Stimulated activated CD8-positive, alpha-beta memory T cell treated with anti-CD3 and anti-CD28 coated beads, Interleukin-15, amount 100 ng/mL, for 4 hours (primary cell): Measurements from ENCODE around the gene RHBDD3.

Source experiments
- DNase-seq, 2 donors: peaks; one replicate each; pipeline ENCODE4 v3.0.0-alpha.2; 2020; ENCODE audit warnings: low read depth in 2 of 2

RHBDD3 gene

DNA sequence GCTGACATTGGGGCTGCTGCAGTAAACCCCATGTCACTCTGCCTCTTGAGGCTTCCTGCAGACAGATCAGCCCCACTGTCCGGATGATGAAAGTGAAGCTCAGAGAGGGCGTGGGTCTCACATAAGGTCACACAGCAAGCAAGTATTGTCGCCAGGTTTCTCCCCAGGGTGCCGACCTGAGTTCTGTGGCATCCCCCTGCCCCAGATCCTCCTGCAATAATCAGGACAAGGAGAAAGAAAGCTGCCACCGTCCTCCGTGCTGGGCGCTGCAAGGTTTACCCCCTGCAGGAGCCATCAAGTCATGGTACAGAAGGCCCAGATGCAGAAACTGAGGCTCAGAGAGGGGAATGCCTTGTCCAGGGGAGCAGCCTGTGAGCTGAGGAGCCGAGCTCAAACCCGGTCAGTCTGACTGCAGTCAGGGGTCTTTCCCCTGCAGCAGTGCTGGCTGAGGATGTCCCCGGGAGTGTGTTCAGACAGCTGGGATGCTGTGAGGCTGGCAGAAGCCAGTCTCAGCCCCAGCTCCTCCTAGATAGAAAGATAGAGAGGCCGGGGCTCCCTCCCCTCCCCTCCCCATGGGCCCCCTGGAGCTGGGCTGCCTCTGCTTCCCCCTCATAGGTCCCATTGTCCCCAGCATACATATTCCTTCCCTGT, 48.9 kb downstream of the RHBDD3 start:
- no peak for DNase-seq

DNA sequence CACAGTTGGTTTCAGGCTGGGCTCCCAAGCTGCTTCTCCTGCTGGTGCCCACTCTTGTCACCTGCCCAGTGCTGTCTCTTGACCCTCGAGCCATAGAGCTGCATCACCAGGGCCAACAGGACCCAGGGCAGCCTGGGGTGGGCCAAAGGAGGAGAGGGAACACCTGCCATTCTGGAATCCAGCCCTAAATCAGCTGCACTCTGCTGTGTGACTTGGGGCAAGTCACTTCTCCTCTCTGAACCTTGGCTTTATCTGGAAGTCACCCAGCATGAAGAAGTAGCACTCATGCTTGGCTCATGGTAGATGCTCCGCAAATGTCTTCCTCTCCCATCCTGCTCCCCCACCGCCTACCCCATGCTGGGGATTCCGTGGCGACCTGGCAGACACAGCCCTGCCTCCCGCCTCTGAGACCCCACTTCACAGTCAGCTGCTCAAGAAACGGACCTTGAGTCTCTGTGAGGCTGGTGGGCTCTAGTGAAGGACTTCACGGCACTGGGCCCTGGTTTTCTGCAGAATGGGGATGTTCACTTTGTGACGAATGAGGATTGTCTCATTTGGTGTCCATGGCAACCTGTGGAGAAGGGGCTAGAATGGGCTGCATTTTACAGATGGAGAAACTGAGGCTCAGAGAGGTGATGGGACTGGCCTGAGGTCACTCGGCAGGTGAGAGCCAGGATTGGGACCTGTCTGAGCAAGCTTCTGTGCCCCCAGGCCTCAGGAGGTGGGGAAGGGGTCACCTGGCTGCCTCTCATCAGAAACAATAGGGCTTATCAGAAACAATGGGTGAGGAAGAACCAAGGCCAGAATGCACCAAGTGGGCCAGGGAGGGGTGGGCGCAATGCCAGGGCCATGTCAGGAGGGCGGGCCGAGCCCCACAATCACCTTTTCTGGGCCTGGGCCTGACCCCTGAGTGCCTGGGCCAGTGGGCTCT, 49.7 kb downstream of the RHBDD3 start:
- no peak for DNase-seq

DNA sequence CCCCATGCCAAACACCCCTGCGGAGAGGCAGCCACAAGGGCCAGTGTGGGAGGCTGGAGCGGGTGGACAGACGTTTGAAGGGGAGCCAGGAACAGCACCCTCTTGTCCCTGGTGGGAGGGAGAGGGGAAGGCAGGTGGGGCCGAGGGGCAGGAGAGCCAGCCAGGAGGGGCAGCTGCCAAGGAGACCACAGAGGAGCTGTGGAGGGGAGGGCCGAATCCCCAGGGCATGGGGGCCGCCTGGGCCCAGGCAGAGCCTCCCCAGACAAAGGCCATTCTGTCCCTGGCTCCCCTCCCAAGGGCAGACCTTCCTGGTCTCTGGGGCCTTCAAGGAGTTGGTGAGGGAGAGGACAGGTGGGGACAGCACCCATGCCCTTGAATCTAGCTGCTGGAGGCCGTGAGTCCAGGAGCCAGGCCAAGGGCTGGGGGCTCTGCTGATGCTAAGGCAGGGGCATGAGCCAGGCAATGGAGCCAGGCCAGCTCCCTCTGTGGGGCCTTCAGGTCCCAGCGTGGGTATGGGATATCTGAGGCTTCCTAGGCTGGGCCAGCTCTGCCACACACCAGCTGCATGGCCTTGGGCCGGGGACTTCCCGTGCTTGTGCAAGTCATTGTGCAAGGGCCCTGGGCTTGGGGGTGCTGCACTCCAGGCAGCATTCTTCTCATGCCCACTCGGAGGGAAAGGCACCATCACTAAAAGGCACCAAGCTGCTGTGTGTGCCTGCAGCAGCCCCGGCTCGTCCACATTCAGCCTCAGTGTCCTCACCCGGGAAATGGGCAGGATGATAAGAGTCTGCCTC, 50.7 kb downstream of the RHBDD3 start:
- no peak for DNase-seq

DNA sequence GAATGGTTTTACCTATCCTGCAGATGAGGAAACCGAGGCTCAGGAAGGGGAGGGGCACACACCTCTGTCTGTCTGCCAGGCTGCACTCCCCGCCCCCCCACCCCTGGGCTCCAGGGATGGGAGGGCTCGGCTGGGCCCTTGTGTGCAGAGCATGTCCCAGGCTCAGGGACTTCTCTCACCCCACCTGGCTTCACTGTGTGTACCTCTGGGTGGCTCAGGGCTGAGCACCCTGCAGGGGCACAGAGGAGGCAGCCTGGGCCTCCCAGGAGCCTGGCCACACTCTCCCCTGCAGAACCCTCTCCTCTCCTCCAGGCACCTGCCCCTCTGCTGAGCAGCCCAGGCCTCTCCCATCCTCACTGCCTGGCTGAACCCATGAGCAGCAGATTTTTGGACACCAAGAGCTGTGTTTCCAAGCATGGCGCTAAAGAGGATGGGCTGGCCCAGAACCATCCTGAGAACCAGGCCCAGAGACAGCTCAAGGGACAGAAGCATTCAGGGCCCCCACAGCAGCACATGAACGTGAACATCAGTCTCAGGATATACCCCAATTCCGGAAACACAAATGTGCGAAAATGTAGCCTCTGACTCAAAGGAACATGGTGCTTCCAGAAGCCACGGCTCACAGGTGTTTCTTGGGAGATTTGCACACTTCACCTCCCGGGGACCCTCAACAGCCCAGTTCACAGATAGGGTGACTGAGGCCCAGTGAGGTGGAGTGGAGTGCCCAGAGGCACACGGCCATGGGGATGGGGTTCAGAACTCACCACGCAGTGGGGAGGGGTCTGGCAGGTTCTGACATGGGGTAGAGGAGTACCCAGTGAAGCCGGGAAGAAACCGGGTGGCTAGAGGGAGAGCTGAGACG, 51.5 kb downstream of the RHBDD3 start:
- no peak for DNase-seq

DNA sequence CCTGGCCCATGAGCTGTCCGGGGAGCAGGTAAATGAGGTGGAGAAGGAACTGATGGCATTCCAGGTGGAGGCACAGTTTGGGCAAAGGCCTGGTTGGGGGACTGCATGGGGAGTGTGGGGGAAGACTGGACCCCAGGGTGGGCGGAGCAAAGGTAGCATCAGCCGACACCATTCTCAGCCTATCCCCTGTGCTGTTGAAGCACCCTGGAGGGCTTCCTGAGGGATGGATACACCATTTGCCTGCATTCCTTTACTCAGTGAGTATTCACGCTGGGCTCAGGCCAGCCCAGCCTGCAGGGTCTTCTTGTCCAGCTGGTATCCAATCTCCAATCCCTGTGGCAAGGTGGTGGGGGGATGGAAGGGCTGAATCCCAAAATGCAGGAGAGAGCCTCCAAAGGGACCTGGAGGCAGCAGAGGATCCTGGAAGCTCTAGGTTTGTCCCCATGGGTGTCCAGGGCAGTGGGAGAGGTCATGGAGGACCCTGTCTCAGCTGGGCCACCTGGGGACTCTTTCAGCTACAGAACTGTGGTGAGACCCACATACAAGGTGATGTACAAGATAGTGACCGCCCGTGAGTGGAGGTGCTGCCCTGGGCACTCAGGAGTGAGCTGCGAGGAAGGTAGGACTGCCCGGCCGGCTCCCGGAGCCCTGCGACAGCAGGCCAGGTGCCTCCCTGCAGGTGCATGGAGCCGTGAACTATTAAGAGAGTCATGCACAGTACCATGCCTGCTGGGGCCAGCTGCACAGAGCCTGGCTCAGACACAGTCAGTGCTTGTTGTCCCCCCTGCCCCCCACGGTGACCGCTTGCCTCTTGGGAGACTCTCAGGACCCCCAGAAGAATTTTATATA, 52.5 kb downstream of the RHBDD3 start:
- DNase-seq = no peak

DNA sequence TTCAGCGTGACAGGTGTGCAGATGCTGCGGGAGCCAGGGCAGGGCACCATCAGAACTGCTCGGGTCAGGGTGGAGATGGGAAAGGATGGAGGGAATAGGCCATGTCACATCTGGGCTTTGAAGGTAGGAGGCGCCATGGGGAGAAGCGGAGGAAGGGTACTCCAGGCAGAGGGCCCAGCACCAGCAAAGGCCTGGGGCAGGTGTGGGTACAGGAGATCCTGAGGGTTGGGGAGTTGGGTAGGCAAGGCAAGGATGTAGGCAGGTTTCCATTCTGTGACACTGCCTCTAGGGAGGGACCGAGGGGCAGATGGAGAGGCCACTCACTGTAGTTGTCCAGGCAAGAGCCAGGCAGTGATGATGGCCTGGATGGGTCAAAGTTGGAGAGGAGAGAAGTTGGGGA, 53.5 kb downstream of the RHBDD3 start:
- no peak for DNase-seq

DNA sequence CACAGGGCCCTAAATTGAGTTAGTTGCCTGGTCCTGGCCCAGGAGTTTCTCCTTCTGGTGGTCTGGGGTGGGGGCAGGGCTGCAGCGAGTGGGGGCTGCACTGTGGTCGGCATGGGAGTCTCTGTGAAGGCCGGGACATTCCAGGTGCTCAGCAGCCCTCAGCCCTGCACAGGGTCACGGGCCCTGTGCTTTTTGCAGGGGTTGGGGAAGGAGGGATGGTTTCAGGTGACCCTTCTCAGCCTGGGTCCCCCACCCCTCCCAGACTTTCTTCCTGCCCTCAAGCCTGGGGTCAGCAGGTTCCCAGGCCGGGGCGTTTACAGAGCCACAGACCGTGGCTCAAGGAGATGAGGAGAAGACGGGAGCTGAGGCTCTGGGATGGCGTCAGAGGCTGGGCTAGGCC, 54.3 kb downstream of the RHBDD3 start:
- no peak for DNase-seq

DNA sequence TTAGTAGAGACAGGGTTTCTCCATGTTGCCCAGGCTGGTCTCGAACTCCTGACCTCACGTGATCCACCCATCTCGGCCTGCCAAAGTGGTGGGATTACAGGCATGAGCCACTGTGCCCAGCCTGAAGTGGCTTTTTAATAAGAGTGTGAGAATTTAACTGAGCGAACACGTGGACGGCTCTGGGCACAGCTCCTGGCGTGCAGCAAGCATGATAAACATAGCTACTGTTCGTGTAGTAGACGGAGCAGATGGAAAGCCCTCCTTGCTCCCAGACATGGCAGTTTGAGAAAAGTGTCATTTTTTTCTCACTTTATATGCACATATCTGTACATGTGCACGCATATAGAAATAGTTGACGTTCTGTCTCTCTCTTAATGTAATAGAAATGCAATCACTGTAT, 55.0 kb downstream of the RHBDD3 start:
- DNase-seq = no peak

DNA sequence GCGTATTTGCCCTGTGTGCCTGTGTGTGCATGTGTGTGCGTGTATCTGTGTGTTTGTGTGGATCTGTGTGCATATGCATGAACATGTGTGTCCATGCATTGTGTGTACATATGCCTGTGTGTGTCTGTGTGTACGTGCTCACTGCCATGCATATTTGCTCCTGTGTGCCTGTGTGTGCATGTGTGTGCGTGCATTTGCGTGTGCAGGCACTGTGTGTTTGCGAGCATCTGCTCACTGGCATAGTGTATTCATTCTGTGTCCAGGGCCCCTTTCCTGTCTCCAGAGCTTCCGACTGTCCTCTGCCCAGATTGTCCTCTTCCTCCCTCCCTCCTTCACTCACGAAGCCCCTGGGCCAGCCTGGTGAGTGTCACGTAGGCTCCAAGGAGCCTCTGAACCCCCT, 56.3 kb downstream of the RHBDD3 start:
- no peak for DNase-seq

DNA sequence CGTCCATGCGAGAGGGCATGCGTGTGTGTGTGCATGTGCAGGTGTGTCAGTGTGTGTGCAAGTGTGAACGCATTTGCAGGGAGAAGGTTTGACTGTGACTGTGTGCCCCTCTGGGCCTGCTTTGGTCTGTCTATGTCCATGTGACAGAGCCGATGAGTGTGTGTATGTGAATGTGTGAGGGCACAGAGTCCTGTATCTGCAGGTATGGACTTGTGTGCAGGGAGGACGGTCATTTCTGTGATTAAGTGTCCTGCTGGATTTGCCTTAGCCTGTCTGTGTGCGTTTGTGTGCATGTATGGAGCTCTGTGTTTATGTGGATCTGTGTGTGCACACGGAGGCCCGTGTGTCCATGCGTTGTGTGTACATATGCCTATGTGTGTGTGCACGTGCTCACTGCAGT, 56.7 kb downstream of the RHBDD3 start:
- DNase-seq = no peak
